SH-SY5Y (cell line): ENCODE measurements around the gene POGLUT3.

Source experiments
- GATA2 ChIP-seq: IDR thresholded peaks from 2 replicates; pipeline ENCODE4 v1.6.1; 2011; ENCODE audit warnings: mild to moderate bottlenecking, low read depth, low read length
- GATA3 ChIP-seq: IDR thresholded peaks from 2 replicates; pipeline ENCODE4 v1.6.1; 2011; ENCODE audit warnings: low read depth, mild to moderate bottlenecking, low read length, moderate library complexity

- TF ChIP-seq GATA3, result no peak
- TF ChIP-seq GATA2, result no peak
Observed at GRCh38 chr11:108500721-108501120, 2.5 kb upstream of the POGLUT3 start.
